Ovary (tissue), 9 donors: ENCODE results near the gene KIF14. TPM values are rescaled to one million over a fixed set of nuclear protein-coding genes. Genes with fewer than 3 reads are reported as not detected.
"Not testable (repeated sequence)": the region's sequence is repeated elsewhere in the genome, so short reads cannot be mapped to it uniquely, and the experiment has no call there.

Source experiments
- DNase-seq, 5 donors: peaks; one replicate each; pipeline ENCODE4 v3.0.0-alpha.2; 2019 to 2020
- H3K27ac ChIP-seq, 2 donors: fragments of 200-600 bp; one replicate each; pipeline versions ENCODE4 v1.5.1 to v1.8.0; 2019 to 2022
- H3K27me3 ChIP-seq: fragments of 200-600 bp; one replicate; pipeline ENCODE4 v1.8.0; 2022
- H3K36me3 ChIP-seq: fragments of 200-600 bp; sonication (generic); one replicate; pipeline ENCODE4 v1.5.1; 2019
- H3K4me1 ChIP-seq: one replicate; pipeline ENCODE4 v1.8.1; 2013; ENCODE audit warnings: mild to moderate bottlenecking, moderate library complexity; ENCODE audit not compliant: insufficient read depth
- H3K4me3 ChIP-seq: fragments of 200-600 bp; sonication (generic); one replicate; pipeline ENCODE4 v1.5.1; 2017
- H3K9me3 ChIP-seq, 2 donors: fragments of 200-600 bp in 1 of 2; sonication (generic) in 1 of 2; one replicate each; pipeline versions ENCODE4 v1.5.1 to v1.8.1; 2013 to 2019; ENCODE audit warnings: mild to moderate bottlenecking in 1 of 2, moderate library complexity in 1 of 2
- CTCF ChIP-seq, 3 donors: fragments of 450-650 bp in 2 of 3; fragments of 200-600 bp in 1 of 3; IDR thresholded peaks; one replicate each; pipeline versions ENCODE4 v1.5.1 to v1.8.0; 2016 to 2022; ENCODE audit warnings: antibody characterized with exemption in 3 of 3, mild to moderate bottlenecking in 1 of 3
- EP300 ChIP-seq: sonication (generic); formaldehyde crosslinking; IDR thresholded peaks from one replicate; pipeline ENCODE4 v1.6.1; 2017; ENCODE audit warnings: antibody characterized with exemption
- POLR2A ChIP-seq: fragments of 450-650 bp; IDR thresholded peaks from one replicate; pipeline ENCODE4 v1.6.1; 2017; ENCODE audit warnings: antibody characterized with exemption, mild to moderate bottlenecking, moderate library complexity
- WGBS, 3 donors: extraction: QIAGEN DNeasy Blood & Tissue Kit in 1 of 3; methylation state at CpG; one replicate each; pipeline versions ENCODE4 v1.1.5 to v1.1.7; 2013 to 2017; 5-methylcytosine and 5-hydroxymethylcytosine counted together
- intact Hi-C, 4 donors: fragments of 100-400 bp; cut with DNase I; formaldehyde crosslinking; loops; one replicate each; pipeline versions ENCODE4 v1.11.0 to v1.15.1; 2022 to 2023
- polyA plus RNA-seq, 2 donors: library from polyadenylated mRNA; stranded (reverse); fragments of 200-250 nt in 1 of 2; fragments of 350-450 nt in 1 of 2; fragmentation: Illumina TruSeq in 1 of 2; extraction: RNeasy Lipid Tissue Mini Kit (QIAGEN cat#74804) in 1 of 2; gene quantifications; one replicate each; pipeline ENCODE4 v1.2.3, GENCODE V29; 2013 to 2014
- total RNA-seq, 7 donors: library from RNA; depleted of rRNA in 2 of 7; stranded (reverse); fragments of >200 nt in 2 of 7; fragmentation: NEBNext Ultra II Directional in 3 of 7; extraction: Animal tissue kit (Norgen Biotek cat#: 25700) in 3 of 7; gene quantifications; one replicate each; pipeline versions ENCODE4 v1.1.0 to v1.2.4, GENCODE V29; 2016 to 2023
- donor health status: DM: no; HTN: no; CAD: no; lungs with moderate emphysema.
- donor health status: DM: no; HTN: no; CAD: no.
- donor health status: Bipolar disorder and iron deficiency.
- donor health status: DM: yes; HTN: yes; CAD: no.
- donor health status: DM: no; HTN: no; CAD: no.
- donor health status: DM: yes; HTN: yes; CAD: no.

The KIF14 gene
- total and polyA plus RNA-seq, 9 donors = 0.03 to 0.40 (median 0.11) TPM; not detected in 2

GRCh38 chr1:200527670-200528069 lies 92.9 kb downstream of the KIF14 start:
- intact Hi-C loops = no loop called here
- Histone ChIP-seq H3K27ac (no peak overlapping the region), H3K4me3 (no peak overlapping the region), H3K27me3 (no peaks in the 10 kb centered on the region), H3K9me3 (no peaks in the 10 kb centered on the region), H3K4me1 (no peaks in the 10 kb centered on the region), H3K36me3 (no peaks in the 10 kb centered on the region)
- WGBS, 3 donors = 83 to 88% (median 86%) methylated on average over 4 of the region's 4 CpGs
- no peak for DNase-seq
- no peak for TF ChIP-seq CTCF (IDR thresholded peaks at IDR 0.05)
- TF ChIP-seq POLR2A = no peak
- TF ChIP-seq EP300 = no peak

- Histone ChIP-seq H3K4me3 (no peak overlapping the region), H3K27ac (no peak overlapping the region), H3K36me3 (no peaks in the 10 kb centered on the region), H3K4me1 (no peaks in the 10 kb centered on the region), H3K27me3 (no peaks in the 10 kb centered on the region), H3K9me3 (no peaks in the 10 kb centered on the region)
- DNase-seq = no peak
- TF ChIP-seq POLR2A = no peak
- TF ChIP-seq CTCF (IDR thresholded peaks at IDR 0.05) = no peak
- TF ChIP-seq EP300 = no peak
- intact Hi-C loops = no loop called here
- 84 to 89% (median 85%) methylated on average over 5 of the region's 5 CpGs for WGBS, 3 donors
Observed at GRCh38 chr1:200526709-200527612, 93.6 kb downstream of the KIF14 start.

- no peak overlapping the region for H3K27ac ChIP-seq
- H3K4me3 ChIP-seq = no peak overlapping the region
- no peaks in the 10 kb centered on the region for H3K36me3 ChIP-seq
- no peaks in the 10 kb centered on the region for H3K4me1 ChIP-seq
- 43 to 59% (median 59%) methylated on average over 9 of the region's 9 CpGs for WGBS, 3 donors
- H3K9me3 ChIP-seq = no peaks in the 10 kb centered on the region
- H3K27me3 ChIP-seq = no peaks in the 10 kb centered on the region
- TF ChIP-seq EP300 (no peak), CTCF (IDR thresholded peaks at IDR 0.05) (no peak), POLR2A (no peak)
- intact Hi-C loops = no loop called here
- DNase-seq = no peak
Observed at GRCh38 chr1:200525090-200525987, 95.2 kb downstream of the KIF14 start.

DNA sequence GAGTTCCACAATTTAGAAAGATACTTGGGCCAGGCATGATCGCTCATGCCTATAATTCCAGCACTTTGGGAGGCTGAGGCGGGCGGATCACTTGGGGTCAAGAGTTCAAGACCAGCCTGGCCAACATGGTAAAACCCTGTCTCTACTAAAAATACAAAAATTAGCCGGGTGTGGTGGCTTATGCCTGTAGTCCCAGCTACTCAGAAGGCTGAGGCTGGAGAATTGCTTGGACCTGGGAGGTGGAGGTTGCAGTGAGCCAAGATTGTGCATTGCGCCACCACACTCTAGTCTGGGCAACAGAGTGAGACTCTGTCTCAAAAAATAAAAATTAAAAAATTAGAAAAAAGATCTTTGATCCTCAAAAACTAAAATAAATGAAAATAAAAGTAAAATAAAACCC lies 96.0 kb downstream of the KIF14 start:
- H3K4me1 ChIP-seq, H3K27ac ChIP-seq, H3K27me3 ChIP-seq, H3K36me3 ChIP-seq, H3K9me3 ChIP-seq, DNase-seq, intact Hi-C loops, H3K4me3 ChIP-seq: not testable (repeated sequence)
- 78 to 88% (median 81%) methylated on average over 5 of the region's 5 CpGs for WGBS, 3 donors
